CD14-positive monocyte (primary cell): ENCODE results near the gene CHD2. TPM values are rescaled to one million over a fixed set of nuclear protein-coding genes. Genes with fewer than 3 reads are reported as not detected.

ENCODE experiments used
- DNase-seq, 3 donors: peaks; one replicate each; pipeline ENCODE4 v3.0.0-alpha.2; 2011 to 2022
- H2AFZ ChIP-seq: 2 replicates; pipeline ENCODE4 v1.6.0; 2012; ENCODE audit warnings: mild to moderate bottlenecking, low read depth, low read length, inconsistent platforms; ENCODE audit not compliant: insufficient read depth, poor library complexity, severe bottlenecking
- H3K27ac ChIP-seq, 2 donors: 1 replicate in 1 of 2; 2 replicates in 1 of 2; pipeline ENCODE4 v1.5.1; 2012 to 2013; ENCODE audit warnings: low read length in 2 of 2, control low read depth in 1 of 2, inconsistent platforms in 1 of 2, low read depth in 1 of 2, mild to moderate bottlenecking in 1 of 2
- H3K27me3 ChIP-seq, 2 donors: one replicate each; pipeline versions ENCODE4 v1.6.0 to v1.6.1; 2011 to 2013; ENCODE audit warnings: low read length in 2 of 2; ENCODE audit not compliant: control insufficient read depth in 2 of 2, insufficient read depth in 2 of 2
- H3K36me3 ChIP-seq, 2 donors: replicated peaks in 1 of 2; 1 replicate in 1 of 2; 2 replicates in 1 of 2; pipeline versions ENCODE4 v1.5.1 to v1.6.1; 2012 to 2013; ENCODE audit warnings: low read length in 2 of 2, control low read depth in 1 of 2, inconsistent platforms in 1 of 2, mild to moderate bottlenecking in 1 of 2; ENCODE audit not compliant: insufficient read depth in 2 of 2, control insufficient read depth in 1 of 2
- H3K4me1 ChIP-seq, 2 donors: 1 replicate in 1 of 2; 2 replicates in 1 of 2; pipeline versions ENCODE4 v1.5.1 to v1.6.1; 2012 to 2013; ENCODE audit warnings: low read length in 2 of 2, control low read depth in 1 of 2, inconsistent platforms in 1 of 2, mild to moderate bottlenecking in 1 of 2, moderate library complexity in 1 of 2; ENCODE audit not compliant: insufficient read depth in 2 of 2, control insufficient read depth in 1 of 2
- H3K4me2 ChIP-seq: replicated peaks from 2 replicates; pipeline ENCODE3; 2012; ENCODE audit warnings: low read length, moderate library complexity, mild to moderate bottlenecking; ENCODE audit not compliant: poor library complexity, severe bottlenecking; ENCODE audit errors: extremely low read depth
- H3K4me3 ChIP-seq, 3 experiments: fragments of 200-600 bp in 1 of 3; sonication (generic) in 1 of 3; replicated peaks in 1 of 3; 1 replicate in 2 of 3; 2 replicates in 1 of 3; pipeline ENCODE4 v1.5.1; 2011 to 2013; ENCODE audit warnings: low read length in 3 of 3, mild to moderate bottlenecking in 3 of 3, control low read depth in 2 of 3, low read depth in 2 of 3, inconsistent platforms in 1 of 3, moderate library complexity in 1 of 3
- H3K79me2 ChIP-seq: 2 replicates; pipeline ENCODE4 v1.6.0; 2012; ENCODE audit warnings: mild to moderate bottlenecking, control low read depth, inconsistent platforms, low read length, moderate library complexity; ENCODE audit not compliant: insufficient read depth
- H3K9ac ChIP-seq: 2 replicates; pipeline ENCODE4 v1.6.0; 2017; ENCODE audit warnings: low read length, mild to moderate bottlenecking; ENCODE audit not compliant: insufficient read depth, poor library complexity, severe bottlenecking
- H3K9me3 ChIP-seq, 2 donors: replicated peaks in 1 of 2; 1 replicate in 1 of 2; 2 replicates in 1 of 2; pipeline versions ENCODE4 v1.5.1 to v1.6.1; 2012 to 2013; ENCODE audit warnings: low read length in 2 of 2, control low read depth in 1 of 2; ENCODE audit not compliant: control insufficient read depth in 1 of 2, insufficient read depth in 1 of 2
- H4K20me1 ChIP-seq: 2 replicates; pipeline ENCODE4 v1.6.0; 2012; ENCODE audit warnings: mild to moderate bottlenecking, low read length, control low read depth, moderate library complexity; ENCODE audit not compliant: insufficient read depth
- H3K27ac Mint-ChIP-seq, 7 donors: one replicate each; pipeline ENCODE4 v1.8.0; 2020; ENCODE audit warnings: mild to moderate bottlenecking in 7 of 7, mixed read lengths in 7 of 7, moderate library complexity in 6 of 7, inconsistent platforms in 2 of 7
- H3K27me3 Mint-ChIP-seq, 3 donors: one replicate each; pipeline ENCODE4 v1.8.0; 2021 to 2022; ENCODE audit warnings: low read depth in 3 of 3, mild to moderate bottlenecking in 3 of 3, mixed read lengths in 3 of 3, moderate library complexity in 3 of 3, inconsistent platforms in 1 of 3
- H3K36me3 Mint-ChIP-seq, 2 donors: one replicate each; pipeline ENCODE4 v1.8.0; 2020; ENCODE audit warnings: mixed read lengths in 2 of 2, inconsistent platforms in 1 of 2, mild to moderate bottlenecking in 1 of 2
- H3K4me1 Mint-ChIP-seq: one replicate; pipeline ENCODE4 v1.8.0; 2020; ENCODE audit warnings: mild to moderate bottlenecking, mixed read lengths
- H3K4me3 Mint-ChIP-seq, 2 donors: one replicate each; pipeline ENCODE4 v1.8.0; 2020; ENCODE audit warnings: mild to moderate bottlenecking in 2 of 2, mixed read lengths in 2 of 2, moderate library complexity in 1 of 2
- H3K9me3 Mint-ChIP-seq, 7 donors: one replicate each; pipeline ENCODE4 v1.8.0; 2020 to 2022; ENCODE audit warnings: mixed read lengths in 7 of 7, mild to moderate bottlenecking in 6 of 7, moderate library complexity in 6 of 7, inconsistent platforms in 2 of 7
- WGBS: methylation state at CpG from one replicate; pipeline ENCODE4 v1.1.5; 2013; ENCODE audit warnings: missing lambda C conversion rate; ENCODE audit not compliant: insufficient coverage; 5-methylcytosine and 5-hydroxymethylcytosine counted together
- intact Hi-C, 2 donors: fragments of 100-400 bp; cut with micrococcal nuclease; formaldehyde crosslinking; loops; one replicate each; pipeline versions ENCODE4 v1.15.0 to v1.15.1; 2023
- polyA plus RNA-seq, 3 donors: library from polyadenylated mRNA; depleted of rRNA in 1 of 3; unstranded in 2 of 3; stranded (reverse) in 1 of 3; fragments of 300-500 nt in 2 of 3; fragments of >200 nt in 1 of 3; fragmentation: Illumina TruSeq in 2 of 3; gene quantifications; 1 replicate in 2 of 3; 2 replicates in 1 of 3; pipeline ENCODE4 v1.2.3, GENCODE V29; 2012 to 2021
- TF ChIP-seq, protein P1 (sequence below): fragments of 200-600 bp; IDR thresholded peaks from one replicate; pipeline ENCODE4 v1.8.0; 2022; ENCODE audit warnings: antibody characterized with exemption, mild to moderate bottlenecking

Gene CHD2
- polyA plus RNA-seq, 3 donors, result 9.6 to 61.2 (median 11.4) TPM

DNA sequence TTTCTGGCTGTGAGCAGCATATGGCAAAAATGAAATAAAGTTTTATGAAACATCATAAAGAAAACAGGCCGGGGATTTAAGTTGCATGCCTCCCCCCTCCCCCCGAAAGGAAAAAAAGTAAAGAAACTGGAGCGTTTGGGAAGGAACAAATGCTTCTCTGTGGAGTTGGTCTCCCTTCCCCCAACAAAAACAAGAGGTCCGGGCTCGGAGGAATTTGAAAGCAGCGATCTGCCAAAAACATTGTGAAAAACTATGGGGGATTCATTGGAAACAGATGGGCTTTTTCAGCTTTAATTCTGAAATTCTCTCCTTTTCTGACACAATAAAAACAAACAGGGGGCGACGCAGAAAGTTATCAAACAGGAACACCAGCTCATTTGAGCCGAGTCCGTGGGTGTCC is 171.9 kb downstream of the CHD2 start:
- DNase-seq, result no peak
- H3K27me3 Mint-ChIP-seq, result peaks cover 47 to 70% (median 62%) of the 10 kb centered on the region in 3 donors

DNA sequence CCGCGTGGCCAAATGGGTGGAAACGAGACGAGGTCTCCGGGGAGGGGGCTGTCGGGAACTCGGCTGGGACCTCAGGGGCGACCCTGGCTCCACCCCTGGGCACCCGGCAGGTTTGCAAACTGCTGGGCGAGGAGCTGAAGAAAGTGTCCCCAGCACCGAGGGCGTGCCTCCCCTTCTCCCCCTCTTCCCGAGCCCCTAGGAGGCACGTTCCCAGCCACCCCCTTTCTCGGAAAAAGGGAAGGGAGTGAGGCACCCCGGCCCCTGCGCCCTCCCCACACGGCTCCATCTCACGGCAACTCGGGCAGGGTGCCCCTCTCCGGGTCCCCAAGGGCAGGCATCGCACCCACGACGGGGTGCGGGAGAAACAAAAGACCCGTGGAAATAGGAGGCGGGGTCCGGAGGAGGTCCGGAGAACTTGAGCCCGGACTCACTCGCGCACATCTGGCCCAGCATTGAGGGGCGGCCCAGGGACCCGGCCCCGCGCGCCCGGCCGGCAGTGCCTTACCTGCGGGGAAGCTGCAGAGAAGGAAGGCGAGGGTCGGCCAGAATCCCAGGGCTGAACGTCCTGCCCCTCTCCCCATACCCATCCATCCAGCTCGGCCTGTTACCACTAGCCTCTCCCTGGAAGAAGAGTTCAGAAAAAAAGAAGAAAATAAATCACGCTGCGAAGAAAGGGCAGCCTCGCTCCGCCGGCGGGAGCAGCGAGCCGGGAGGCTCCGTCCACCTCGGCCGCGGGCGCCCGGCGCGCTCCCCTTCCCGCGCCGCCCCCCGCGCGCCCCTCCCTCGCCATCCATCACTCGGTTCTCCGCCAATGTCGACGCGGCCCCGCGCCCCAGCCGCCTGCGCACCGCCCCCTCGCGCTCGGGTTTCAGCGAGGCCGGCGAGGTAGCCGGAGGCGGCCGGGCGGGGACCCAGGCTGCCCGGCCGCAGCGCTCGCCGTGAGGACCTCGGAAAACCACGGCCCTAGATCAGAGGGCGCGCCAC is 172.6 kb downstream of the CHD2 start:
- Mint-ChIP-seq H3K9me3 (peaks cover 0 to 19% (median 4%) of the 10 kb centered on the region in 7 donors), H3K27me3 (peaks cover 53 to 76% (median 63%) of the 10 kb centered on the region in 3 donors), H3K4me1 (peaks cover 22% of the 10 kb centered on the region), H3K27ac (no peak overlapping the region), H3K36me3 (peaks cover 0 to 4% of the 10 kb centered on the region in 2 donors), H3K4me3 (peak overlapping the region; percentile 72 to 95)
- Histone ChIP-seq H3K27ac (no peak overlapping the region), H3K4me1 (peaks cover 15 to 19% of the 10 kb centered on the region in 2 donors), H3K27me3 (peaks cover 25 to 55% of the 10 kb centered on the region in 2 donors), H3K4me2 (peak overlapping the region; percentile 73), H3K79me2 (no peaks in the 10 kb centered on the region), H3K9ac (peak overlapping the region; percentile 17), H3K4me3 (peak overlapping the region in 2 of 3 experiments; percentile 17 to 61), H3K9me3 (peaks cover 0 to 12% of the 10 kb centered on the region in 2 donors), H4K20me1 (no peaks in the 10 kb centered on the region), H2AFZ (peak overlapping the region; percentile 53), H3K36me3 (no peaks in the 10 kb centered on the region)
- WGBS, result under 1% methylated on average over 80 of the region's 96 CpGs
- TF ChIP-seq, protein P1, sequence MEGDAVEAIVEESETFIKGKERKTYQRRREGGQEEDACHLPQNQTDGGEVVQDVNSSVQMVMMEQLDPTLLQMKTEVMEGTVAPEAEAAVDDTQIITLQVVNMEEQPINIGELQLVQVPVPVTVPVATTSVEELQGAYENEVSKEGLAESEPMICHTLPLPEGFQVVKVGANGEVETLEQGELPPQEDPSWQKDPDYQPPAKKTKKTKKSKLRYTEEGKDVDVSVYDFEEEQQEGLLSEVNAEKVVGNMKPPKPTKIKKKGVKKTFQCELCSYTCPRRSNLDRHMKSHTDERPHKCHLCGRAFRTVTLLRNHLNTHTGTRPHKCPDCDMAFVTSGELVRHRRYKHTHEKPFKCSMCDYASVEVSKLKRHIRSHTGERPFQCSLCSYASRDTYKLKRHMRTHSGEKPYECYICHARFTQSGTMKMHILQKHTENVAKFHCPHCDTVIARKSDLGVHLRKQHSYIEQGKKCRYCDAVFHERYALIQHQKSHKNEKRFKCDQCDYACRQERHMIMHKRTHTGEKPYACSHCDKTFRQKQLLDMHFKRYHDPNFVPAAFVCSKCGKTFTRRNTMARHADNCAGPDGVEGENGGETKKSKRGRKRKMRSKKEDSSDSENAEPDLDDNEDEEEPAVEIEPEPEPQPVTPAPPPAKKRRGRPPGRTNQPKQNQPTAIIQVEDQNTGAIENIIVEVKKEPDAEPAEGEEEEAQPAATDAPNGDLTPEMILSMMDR, result no peak
- no peak for DNase-seq
- intact Hi-C loops, result no loop called here

More for the DNA sequence above, 171.9 kb downstream of the CHD2 start:
- H4K20me1 ChIP-seq, result no peaks in the 10 kb centered on the region
- TF ChIP-seq, protein P1, result no peak
- peaks cover 25 to 55% of the 10 kb centered on the region in 2 donors for H3K27me3 ChIP-seq
- H3K4me2 ChIP-seq, result peak overlapping the region; percentile 73
- no peak overlapping the region for H3K27ac Mint-ChIP-seq
- H3K36me3 ChIP-seq, result no peaks in the 10 kb centered on the region
- H3K9me3 Mint-ChIP-seq, result peaks cover 0 to 19% (median 4%) of the 10 kb centered on the region in 7 donors
- peaks cover 0 to 12% of the 10 kb centered on the region in 2 donors for H3K9me3 ChIP-seq
- peaks cover 15 to 19% of the 10 kb centered on the region in 2 donors for H3K4me1 ChIP-seq
- peaks cover 22% of the 10 kb centered on the region for H3K4me1 Mint-ChIP-seq
- peak overlapping the region; percentile 72 to 94 for H3K4me3 Mint-ChIP-seq
- peaks cover 0 to 4% of the 10 kb centered on the region in 2 donors for H3K36me3 Mint-ChIP-seq
- H3K9ac ChIP-seq, result no peak overlapping the region
- 0% methylated on average over 4 of the region's 10 CpGs for WGBS
- H2AFZ ChIP-seq, result peak overlapping the region; percentile 53
- peak overlapping the region in 1 of 3 experiments; percentile 61 for H3K4me3 ChIP-seq
- no peaks in the 10 kb centered on the region for H3K79me2 ChIP-seq
- intact Hi-C loops, result no loop called here
- no peak overlapping the region for H3K27ac ChIP-seq
